Measurements from ENCODE around the gene ADGRL1.

The ADGRL1 gene

GRCh38 chr19:14185158-14185557 lies 20.8 kb downstream of the ADGRL1 start:
- Histone ChIP-seq H3K27me3 (ENCODE audit: insufficient read depth, low read length, poor library complexity) (no peaks in the 10 kb centered on the region), H3K4me3 (ENCODE audit: low read depth in 1 of 2, low read length in 2 of 2) (no peak overlapping the region), H3K36me3 (ENCODE audit: insufficient read depth, low read length) (no peaks in the 10 kb centered on the region), H3K4me1 (ENCODE audit: insufficient read depth, low read length) (no peaks in the 10 kb centered on the region), H3K9me3 (ENCODE audit: insufficient read depth, low read length, severe bottlenecking) (no peaks in the 10 kb centered on the region), H3K79me2 (ENCODE audit: insufficient read depth, low read length) (peaks cover 6% of the 10 kb centered on the region; the same call in 1 of the 2 replicates), H2AFZ (ENCODE audit: low read depth, low read length) (no peak overlapping the region), H3K9ac (ENCODE audit: low read depth, low read length) (no peak overlapping the region), H4K20me1 (ENCODE audit: insufficient read depth, low read length) (peaks cover 13% of the 10 kb centered on the region; the same call in 1 of the 2 replicates), H3K4me2 (ENCODE audit: insufficient read depth, low read length) (no peak overlapping the region), H3K27ac (ENCODE audit: low read length) (no peak overlapping the region)
- TF ChIP-seq CTCF (IDR thresholded peaks at IDR 0.05; ENCODE audit: borderline replicate concordance, extremely low read depth, low read length, poor library complexity, severe bottlenecking) (no peak), EZH2 (IDR thresholded peaks at IDR 0.05; ENCODE audit: borderline replicate concordance, low read depth, low read length, severe bottlenecking) (no peak)
- ATAC-seq (ENCODE audit: insufficient read depth, low read depth) (no peak), DNase-seq (no peak)

GRCh38 chr19:14183741-14184350 lies 22.1 kb downstream of the ADGRL1 start:
- peaks cover 6% of the 10 kb centered on the region; the same call in 1 of the 2 replicates for H3K79me2 ChIP-seq (ENCODE audit: insufficient read depth, low read length)
- H2AFZ ChIP-seq (ENCODE audit: low read depth, low read length): no peak overlapping the region
- H3K36me3 ChIP-seq (ENCODE audit: insufficient read depth, low read length): no peaks in the 10 kb centered on the region
- no peaks in the 10 kb centered on the region for H3K27me3 ChIP-seq (ENCODE audit: insufficient read depth, low read length, poor library complexity)
- peak; percentile 37 for DNase-seq
- peak; percentile 39; the same call in 1 of the 3 replicates for ATAC-seq (ENCODE audit: insufficient read depth, low read depth)
- no peak overlapping the region for H3K4me3 ChIP-seq (ENCODE audit: low read depth in 1 of 2, low read length in 2 of 2)
- no peak overlapping the region for H3K4me2 ChIP-seq (ENCODE audit: insufficient read depth, low read length)
- H4K20me1 ChIP-seq (ENCODE audit: insufficient read depth, low read length): peaks cover 13% of the 10 kb centered on the region; the same call in 1 of the 2 replicates
- no peak overlapping the region for H3K27ac ChIP-seq (ENCODE audit: low read length)
- H3K4me1 ChIP-seq (ENCODE audit: insufficient read depth, low read length): no peaks in the 10 kb centered on the region
- H3K9me3 ChIP-seq (ENCODE audit: insufficient read depth, low read length, severe bottlenecking): no peaks in the 10 kb centered on the region
- TF ChIP-seq CTCF (IDR thresholded peaks at IDR 0.05; ENCODE audit: borderline replicate concordance, extremely low read depth, low read length, poor library complexity, severe bottlenecking): no peak
- no peak for TF ChIP-seq EZH2 (IDR thresholded peaks at IDR 0.05; ENCODE audit: borderline replicate concordance, low read depth, low read length, severe bottlenecking)
- no peak overlapping the region for H3K9ac ChIP-seq (ENCODE audit: low read depth, low read length)

GRCh38 chr19:14182476-14182875 lies 23.5 kb downstream of the ADGRL1 start:
- Histone ChIP-seq H3K79me2 (ENCODE audit: insufficient read depth, low read length) (peaks cover 6% of the 10 kb centered on the region; the same call in 1 of the 2 replicates), H3K36me3 (ENCODE audit: insufficient read depth, low read length) (peaks cover 5% of the 10 kb centered on the region), H3K9me3 (ENCODE audit: insufficient read depth, low read length, severe bottlenecking) (no peaks in the 10 kb centered on the region), H3K27ac (ENCODE audit: low read length) (no peak overlapping the region), H4K20me1 (ENCODE audit: insufficient read depth, low read length) (peaks cover 5% of the 10 kb centered on the region; the same call in 1 of the 2 replicates), H3K4me2 (ENCODE audit: insufficient read depth, low read length) (no peak overlapping the region), H3K9ac (ENCODE audit: low read depth, low read length) (no peak overlapping the region), H3K27me3 (ENCODE audit: insufficient read depth, low read length, poor library complexity) (no peaks in the 10 kb centered on the region), H2AFZ (ENCODE audit: low read depth, low read length) (no peak overlapping the region), H3K4me1 (ENCODE audit: insufficient read depth, low read length) (no peaks in the 10 kb centered on the region), H3K4me3 (ENCODE audit: low read depth in 1 of 2, low read length in 2 of 2) (no peak overlapping the region)
- ATAC-seq (ENCODE audit: insufficient read depth, low read depth): no peak
- no peak for TF ChIP-seq EZH2 (IDR thresholded peaks at IDR 0.05; ENCODE audit: borderline replicate concordance, low read depth, low read length, severe bottlenecking)
- no peak for TF ChIP-seq CTCF (IDR thresholded peaks at IDR 0.05; ENCODE audit: borderline replicate concordance, extremely low read depth, low read length, poor library complexity, severe bottlenecking)
- DNase-seq: no peak

Data from DND-41 (cell line).